SK-N-SH treated with all-trans-retinoic acid at 6 μM for 48 hours (cell line): ENCODE data around the gene SEMA4D.

Source experiments
- ATAC-seq: fragments of 200-7000 bp; cut with Tn5 transposase; 3 replicates; pipeline ENCODE4 v1.9.1; 2020; ENCODE audit warnings: mild to moderate bottlenecking, moderate library complexity
- ARNTL ChIP-seq: fragments of 450-650 bp; formaldehyde crosslinking; IDR thresholded peaks from 2 replicates; pipeline ENCODE4 v1.5.0; 2020; ENCODE audit warnings: low read depth, mild to moderate bottlenecking, moderate library complexity, borderline replicate concordance
- BACH2 ChIP-seq: fragments of 250-450 bp; sonication (Bioruptor Pico); IDR thresholded peaks from 2 replicates; pipeline ENCODE4 v1.9.0; 2021; ENCODE audit warnings: mild to moderate bottlenecking, borderline replicate concordance
- CSDC2 ChIP-seq: fragments of 250-450 bp; sonication (Bioruptor Pico); IDR thresholded peaks from 2 replicates; pipeline ENCODE4 v1.5.0; 2020; ENCODE audit warnings: mild to moderate bottlenecking, moderate library complexity
- CSRNP3 ChIP-seq: fragments of 250-450 bp; sonication (Bioruptor Pico); IDR thresholded peaks from 2 replicates; pipeline ENCODE4 v1.5.1; 2021; ENCODE audit warnings: mild to moderate bottlenecking, moderate library complexity
- ESRRG ChIP-seq: fragments of 250-450 bp; sonication (Bioruptor Pico); IDR thresholded peaks from 2 replicates; pipeline ENCODE4 v1.6.1; 2021; ENCODE audit warnings: mild to moderate bottlenecking
- GLIS3 ChIP-seq: fragments of 250-450 bp; sonication (Bioruptor Pico); IDR thresholded peaks from 2 replicates; pipeline ENCODE4 v1.5.0; 2020; ENCODE audit warnings: mild to moderate bottlenecking, moderate library complexity
- ISL1 ChIP-seq: fragments of 250-450 bp; sonication (Bioruptor Pico); IDR thresholded peaks from 2 replicates; pipeline ENCODE4 v2.1.2; 2022; ENCODE audit warnings: mild to moderate bottlenecking, moderate library complexity
- OSR1 ChIP-seq: fragments of 250-450 bp; sonication (Bioruptor Pico); IDR thresholded peaks from 2 replicates; pipeline ENCODE4 v1.8.0; 2022; ENCODE audit warnings: moderate library complexity, mild to moderate bottlenecking, inconsistent platforms
- PATZ1 ChIP-seq: fragments of 250-450 bp; sonication (Bioruptor Pico); IDR thresholded peaks from 2 replicates; pipeline ENCODE4 v1.8.0; 2020; ENCODE audit warnings: mild to moderate bottlenecking, moderate library complexity, borderline replicate concordance
- POU6F1 ChIP-seq: fragments of 250-450 bp; sonication (Bioruptor Pico); IDR thresholded peaks from 2 replicates; pipeline ENCODE4 v1.8.0; 2021; ENCODE audit warnings: low read depth, mild to moderate bottlenecking, moderate library complexity, borderline replicate concordance
- PPARA ChIP-seq: fragments of 250-450 bp; sonication (Bioruptor Pico); IDR thresholded peaks from 2 replicates; pipeline ENCODE4 v1.5.0; 2020; ENCODE audit warnings: mild to moderate bottlenecking, borderline replicate concordance
- RARB ChIP-seq: fragments of 250-450 bp; sonication (Bioruptor Pico); IDR thresholded peaks from 2 replicates; pipeline ENCODE4 v1.8.0; 2021; ENCODE audit warnings: mild to moderate bottlenecking, moderate library complexity
- TOX ChIP-seq: fragments of 250-450 bp; sonication (Bioruptor Pico); IDR thresholded peaks from 2 replicates; pipeline ENCODE4 v1.8.0; 2021; ENCODE audit warnings: mild to moderate bottlenecking, moderate library complexity, borderline replicate concordance
- TSHZ2 ChIP-seq: fragments of 250-450 bp; sonication (Bioruptor Pico); IDR thresholded peaks from 2 replicates; pipeline ENCODE4 v1.5.0; 2020; ENCODE audit warnings: mild to moderate bottlenecking, moderate library complexity
- ZC3H10 ChIP-seq: fragments of 250-450 bp; sonication (Bioruptor Pico); IDR thresholded peaks from 2 replicates; pipeline ENCODE4 v1.5.1; 2021; ENCODE audit warnings: mild to moderate bottlenecking, moderate library complexity
- ZNF565 ChIP-seq: fragments of 450-650 bp; formaldehyde crosslinking; conservative IDR thresholded peaks from 2 replicates; pipeline ENCODE4 v1.5.0; 2020; ENCODE audit warnings: low read depth, mild to moderate bottlenecking, moderate library complexity
- ZNF70 ChIP-seq: fragments of 450-650 bp; formaldehyde crosslinking; IDR thresholded peaks from 2 replicates; pipeline ENCODE4 v1.5.0; 2020; ENCODE audit warnings: mild to moderate bottlenecking, moderate library complexity
- ZNF8 ChIP-seq: fragments of 450-650 bp; formaldehyde crosslinking; IDR thresholded peaks from 2 replicates; pipeline ENCODE4 v1.5.0; 2020; ENCODE audit warnings: mild to moderate bottlenecking, moderate library complexity

SEMA4D gene

GRCh38 chr9:89426384-89426961 is 71.4 kb downstream of the SEMA4D start:
- TF ChIP-seq ESRRG (CRISPR knock-in tag): no peak
- TF ChIP-seq ZNF8 (CRISPR knock-in tag): no peak
- TF ChIP-seq GLIS3 (CRISPR knock-in tag): no peak
- TF ChIP-seq ARNTL (CRISPR knock-in tag): no peak
- no peak for TF ChIP-seq PATZ1 (CRISPR knock-in tag)
- no peak for TF ChIP-seq PPARA (CRISPR knock-in tag)
- no peak for TF ChIP-seq BACH2 (CRISPR knock-in tag)
- no peak for TF ChIP-seq ZNF565 (CRISPR knock-in tag)
- TF ChIP-seq TOX (CRISPR knock-in tag): no peak
- TF ChIP-seq ISL1: no peak
- no peak for TF ChIP-seq RARB (CRISPR knock-in tag)
- no peak for ATAC-seq

GRCh38 chr9:89425921-89426383 is 72.0 kb downstream of the SEMA4D start:
- no peak for ATAC-seq
- no peak for TF ChIP-seq ZNF565 (CRISPR knock-in tag)
- TF ChIP-seq ZNF70 (CRISPR knock-in tag): no peak
- no peak for TF ChIP-seq ZNF8 (CRISPR knock-in tag)
- TF ChIP-seq POU6F1: no peak
- no peak for TF ChIP-seq GLIS3 (CRISPR knock-in tag)
- TF ChIP-seq PPARA (CRISPR knock-in tag): no peak
- TF ChIP-seq BACH2 (CRISPR knock-in tag): no peak
- no peak for TF ChIP-seq ZC3H10 (CRISPR knock-in tag)
- no peak for TF ChIP-seq CSDC2 (CRISPR knock-in tag)
- TF ChIP-seq OSR1 (CRISPR knock-in tag): no peak
- no peak for TF ChIP-seq CSRNP3 (CRISPR knock-in tag)
- TF ChIP-seq ARNTL (CRISPR knock-in tag): no peak
- TF ChIP-seq, all 23 proteins: peak for 0

- ATAC-seq: no peak
- no peak for TF ChIP-seq GLIS3 (CRISPR knock-in tag)
- no peak for TF ChIP-seq ZNF8 (CRISPR knock-in tag)
- TF ChIP-seq ZNF565 (CRISPR knock-in tag): no peak
- TF ChIP-seq ISL1: no peak
- TF ChIP-seq ESRRG (CRISPR knock-in tag): no peak
- no peak for TF ChIP-seq TSHZ2 (CRISPR knock-in tag)
- TF ChIP-seq RARB (CRISPR knock-in tag): no peak
- no peak for TF ChIP-seq OSR1 (CRISPR knock-in tag)
- no peak for TF ChIP-seq ARNTL (CRISPR knock-in tag)
- TF ChIP-seq ZC3H10 (CRISPR knock-in tag): no peak
- TF ChIP-seq POU6F1: no peak
Measured at GRCh38 chr9:89425024-89425805, 72.7 kb downstream of the SEMA4D start.
